GM12878 (cell line): ENCODE data around the gene ZNF169.

Source experiments
- BCL11A ChIP-seq: IDR thresholded peaks from 2 replicates; pipeline ENCODE4 v1.6.1; 2011; ENCODE audit warnings: low read depth, low read length
- CTCF ChIP-seq, 3 experiments: IDR thresholded peaks in 2 of 3; conservative IDR thresholded peaks in 1 of 3; 2 replicates each; pipeline ENCODE4 v1.5.1; 2011; ENCODE audit warnings: low read depth in 3 of 3, low read length in 3 of 3, mild to moderate bottlenecking in 3 of 3, control low read depth in 2 of 3, moderate library complexity in 2 of 3, inconsistent platforms in 1 of 3, mixed read lengths in 1 of 3; ENCODE audit not compliant: control insufficient read depth in 2 of 3, insufficient read depth in 1 of 3; ENCODE audit errors: extremely low read depth in 1 of 3
- E2F4 ChIP-seq: IDR thresholded peaks from 2 replicates; pipeline ENCODE4 v1.6.1; 2012; ENCODE audit warnings: low read depth, low read length, improper control_type of control experiment
- PKNOX1 ChIP-seq: fragments of 450-650 bp; IDR thresholded peaks from 2 replicates; pipeline ENCODE4 v1.6.1; 2016; ENCODE audit warnings: mild to moderate bottlenecking
- ZNF274 ChIP-seq: IDR thresholded peaks from one replicate; pipeline ENCODE4 v1.8.0; 2011; ENCODE audit not compliant: insufficient read length, insufficient read depth

GRCh38 chr9:94245651-94246050, 13.4 kb upstream of the ZNF169 start:
- TF ChIP-seq E2F4 (no peak), ZNF274 (no peak), BCL11A (no peak), CTCF (IDR thresholded peaks at IDR 0.05 in 2 of 3, conservative IDR thresholded peaks at IDR 0.05 in 1 of 3; ENCODE audit: control insufficient read depth in 2 of 3, extremely low read depth in 1 of 3, insufficient read depth in 1 of 3, low read depth in 3 of 3, low read length in 3 of 3) (no peak), PKNOX1 (no peak)
